GM23248 (cell line): ENCODE measurements around the gene DENND1A. TPM values are rescaled to one million over a fixed set of nuclear protein-coding genes. Genes with fewer than 3 reads are reported as not detected.

Experiments
- DNase-seq: peaks from one replicate; pipeline ENCODE4 v3.0.0-alpha.2; 2015
- H2AFZ ChIP-seq: fragments of 200-600 bp; sonication (generic); 2 replicates; pipeline ENCODE4 v1.6.1; 2016; ENCODE audit warnings: antibody characterized with exemption
- H3F3A ChIP-seq: fragments of 200-600 bp; sonication (generic); 2 replicates; pipeline ENCODE4 v1.6.1; 2016; ENCODE audit warnings: mild to moderate bottlenecking, antibody characterized with exemption, mixed run types; ENCODE audit not compliant: insufficient read depth
- H3K27ac ChIP-seq: fragments of 200-600 bp; sonication (generic); 2 replicates; pipeline ENCODE4 v1.5.1; 2016; ENCODE audit warnings: mild to moderate bottlenecking
- H3K27me3 ChIP-seq: fragments of 200-600 bp; sonication (generic); replicated peaks from 2 replicates; pipeline ENCODE4 v1.6.1; 2016; ENCODE audit warnings: mild to moderate bottlenecking; ENCODE audit not compliant: insufficient read depth
- H3K36me3 ChIP-seq: fragments of 200-600 bp; sonication (generic); 2 replicates; pipeline ENCODE4 v1.6.1; 2016; ENCODE audit warnings: low read depth, mild to moderate bottlenecking
- H3K4me1 ChIP-seq: fragments of 200-600 bp; sonication (generic); 2 replicates; pipeline ENCODE4 v1.6.1; 2016; ENCODE audit warnings: mild to moderate bottlenecking; ENCODE audit not compliant: insufficient read depth
- H3K4me2 ChIP-seq: fragments of 200-600 bp; sonication (generic); one replicate; pipeline ENCODE4 v1.6.1; 2016; ENCODE audit warnings: mild to moderate bottlenecking; ENCODE audit not compliant: unreplicated experiment
- H3K4me3 ChIP-seq: fragments of 200-600 bp; sonication (generic); 2 replicates; pipeline ENCODE4 v1.5.1; 2016; ENCODE audit warnings: mild to moderate bottlenecking
- H3K79me2 ChIP-seq: fragments of 200-600 bp; sonication (generic); 2 replicates; pipeline ENCODE4 v1.6.1; 2016; ENCODE audit warnings: mild to moderate bottlenecking; ENCODE audit not compliant: insufficient read depth
- H3K9ac ChIP-seq: fragments of 200-600 bp; sonication (generic); 2 replicates; pipeline ENCODE4 v1.6.1; 2016; ENCODE audit warnings: mild to moderate bottlenecking
- H3K9me2 ChIP-seq: fragments of 200-600 bp; sonication (generic); 2 replicates; pipeline ENCODE4 v1.6.1; 2016; ENCODE audit warnings: mixed run types, mild to moderate bottlenecking, moderate library complexity; ENCODE audit not compliant: insufficient read depth
- H3K9me3 ChIP-seq: fragments of 200-600 bp; sonication (generic); one replicate; pipeline ENCODE4 v1.6.1; 2017; ENCODE audit warnings: low read depth
- H4K20me1 ChIP-seq: fragments of 200-600 bp; sonication (generic); 2 replicates; pipeline ENCODE4 v1.6.0; 2016; ENCODE audit not compliant: insufficient read depth
- EZH2 ChIP-seq: fragments of 200-600 bp; sonication (generic); IDR thresholded peaks from 2 replicates; pipeline ENCODE4 v1.6.1; 2018; ENCODE audit warnings: antibody characterized with exemption, mild to moderate bottlenecking; ENCODE audit not compliant: insufficient read depth, poor library complexity, severe bottlenecking
- EZH2phosphoT487 ChIP-seq: fragments of 200-600 bp; sonication (generic); IDR thresholded peaks from 2 replicates; pipeline ENCODE4 v1.6.1; 2018; ENCODE audit warnings: antibody characterized with exemption, moderate library complexity, mild to moderate bottlenecking, low read depth; ENCODE audit not compliant: insufficient read depth
- WGBS, 2 experiments: methylation state at CpG; one replicate each; pipeline ENCODE4 v1.1.6; 2015 to 2017; ENCODE audit warnings: low lambda C conversion rate in 2 of 2, low coverage in 1 of 2; ENCODE audit errors: missing lambda C conversion rate in 2 of 2; 5-methylcytosine and 5-hydroxymethylcytosine counted together
- in situ Hi-C: fragments of 300-500 bp; cut with MboI; formaldehyde crosslinking; loops from 2 replicates; pipeline ENCODE4 v1.15.0; 2020
- polyA plus RNA-seq: library from polyadenylated mRNA; unstranded; fragments of >200 nt; fragmentation: Nextera tagmentation; extraction: Ambion mirVana; gene quantifications from 2 replicates; pipeline ENCODE4 v1.2.1, GENCODE V29; 2016
- total RNA-seq: library from RNA; depleted of rRNA; stranded (reverse); fragments of >200 nt; shearing (Covaris generic); gene quantifications from 2 replicates; pipeline ENCODE4 v1.2.3, GENCODE V29; 2014

The DENND1A gene
- total and polyA plus RNA-seq, 2 experiments from 2014 or later: 13.2 to 16.4 TPM

- Histone ChIP-seq H4K20me1 (no peaks in the 10 kb centered on the region), H3K79me2 (no peaks in the 10 kb centered on the region), H3K9me3 (no peaks in the 10 kb centered on the region), H3K4me3 (no peak overlapping the region), H3K9me2 (no peaks in the 10 kb centered on the region), H3K36me3 (no peaks in the 10 kb centered on the region), H3K27ac (no peak overlapping the region), H3K4me2 (no peak overlapping the region), H3K4me1 (no peaks in the 10 kb centered on the region), H3F3A (no peaks in the 10 kb centered on the region), H3K9ac (no peak overlapping the region), H3K27me3 (no peaks in the 10 kb centered on the region), H2AFZ (no peak overlapping the region)
- 97 to 100% methylated on average over 2 of the region's 2 CpGs for WGBS, 2 experiments
- no peak for DNase-seq
- no peak for TF ChIP-seq EZH2phosphoT487
- no peak for TF ChIP-seq EZH2
- in situ Hi-C loops: no loop called here
These were observed 253.1 kb downstream of the DENND1A start for GRCh38 chr9:123676869-123677268.

GRCh38 chr9:123669346-123669745, 260.6 kb downstream of the DENND1A start:
- peaks cover 5% of the 10 kb centered on the region for H3K9me3 ChIP-seq
- no peaks in the 10 kb centered on the region for H3K79me2 ChIP-seq
- H3K4me2 ChIP-seq: no peak overlapping the region
- H3K9ac ChIP-seq: no peak overlapping the region
- no peaks in the 10 kb centered on the region for H4K20me1 ChIP-seq
- no peaks in the 10 kb centered on the region for H3K4me1 ChIP-seq
- no peak overlapping the region for H3K27ac ChIP-seq
- TF ChIP-seq EZH2: no peak
- TF ChIP-seq EZH2phosphoT487: no peak
- in situ Hi-C loops: no loop called here
- 91 to 94% methylated on average over 3 of the region's 3 CpGs for WGBS, 2 experiments
- H2AFZ ChIP-seq: no peak overlapping the region
- no peaks in the 10 kb centered on the region for H3F3A ChIP-seq
- H3K36me3 ChIP-seq: peaks cover 4% of the 10 kb centered on the region; the same call in 1 of the 2 replicates
- H3K27me3 ChIP-seq: no peaks in the 10 kb centered on the region
- H3K9me2 ChIP-seq: no peaks in the 10 kb centered on the region
- DNase-seq: no peak
- no peak overlapping the region for H3K4me3 ChIP-seq

- Histone ChIP-seq H3K9ac (no peak overlapping the region), H3K4me2 (no peak overlapping the region), H3K79me2 (no peaks in the 10 kb centered on the region), H3K27ac (no peak overlapping the region), H3K27me3 (no peaks in the 10 kb centered on the region), H3K4me3 (no peak overlapping the region), H3F3A (no peaks in the 10 kb centered on the region), H3K9me3 (peaks cover 5% of the 10 kb centered on the region), H3K36me3 (peaks cover 8% of the 10 kb centered on the region; the same call in 1 of the 2 replicates), H3K4me1 (no peaks in the 10 kb centered on the region), H2AFZ (no peak overlapping the region), H3K9me2 (no peaks in the 10 kb centered on the region; the same call in 1 of the 2 replicates), H4K20me1 (no peaks in the 10 kb centered on the region)
- TF ChIP-seq EZH2phosphoT487: no peak
- TF ChIP-seq EZH2: no peak
- DNase-seq: no peak
- in situ Hi-C loops: no loop called here
- 93 to 100% methylated on average over 1 of the region's 1 CpG for WGBS, 2 experiments
These were observed 266.4 kb downstream of the DENND1A start for GRCh38 chr9:123663529-123663928.

GRCh38 chr9:123662057-123662776, 267.7 kb downstream of the DENND1A start:
- 96 to 97% methylated on average over 8 of the region's 8 CpGs for WGBS, 2 experiments

More at GRCh38 chr9:123662057-123662776, 267.7 kb downstream of the DENND1A start:
- Histone ChIP-seq H2AFZ (no peak overlapping the region), H3K9me2 (no peaks in the 10 kb centered on the region; the same call in 1 of the 2 replicates), H3K36me3 (peaks cover 8% of the 10 kb centered on the region; the same call in 1 of the 2 replicates), H3K9me3 (peaks cover 5% of the 10 kb centered on the region), H3K4me1 (no peaks in the 10 kb centered on the region), H3F3A (no peaks in the 10 kb centered on the region), H3K4me2 (no peak overlapping the region), H4K20me1 (no peaks in the 10 kb centered on the region), H3K27ac (no peak overlapping the region), H3K9ac (no peak overlapping the region), H3K79me2 (no peaks in the 10 kb centered on the region), H3K27me3 (no peaks in the 10 kb centered on the region), H3K4me3 (no peak overlapping the region)
- in situ Hi-C loops: no loop called here
- DNase-seq: no peak
- TF ChIP-seq EZH2phosphoT487: no peak
- no peak for TF ChIP-seq EZH2
